Ecto neural progenitor cell (in vitro differentiated cells): Measurements from ENCODE around the gene RPL29.

ENCODE experiments used
- DNase-seq: peaks from one replicate; pipeline ENCODE4 v3.0.0-alpha.2; 2018; ENCODE audit warnings: low spot score

Gene RPL29

DNA sequence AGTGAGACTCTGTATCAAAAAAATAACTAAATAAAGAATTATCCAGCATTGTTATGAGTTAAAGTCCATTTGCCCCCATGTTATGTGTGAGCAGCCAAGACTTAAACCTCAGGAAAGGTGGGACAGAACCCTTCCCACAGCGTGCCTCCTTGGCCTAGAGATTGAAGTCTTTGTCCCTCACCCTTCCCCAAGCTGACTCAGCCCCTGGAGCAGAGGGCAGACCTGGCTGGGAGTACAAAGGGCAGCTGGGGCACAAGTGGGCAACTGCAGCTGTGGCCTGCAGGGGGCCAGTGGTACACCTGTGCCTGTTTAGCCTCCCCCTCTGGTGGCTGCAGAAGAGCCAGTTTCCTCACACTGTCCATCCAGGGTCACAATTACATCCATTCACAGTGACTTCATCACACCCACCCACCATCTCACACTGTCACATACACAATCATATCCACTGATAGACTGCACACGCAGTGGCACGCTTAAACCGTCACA lies 13.3 kb downstream of the RPL29 start:
- no peak for DNase-seq

GRCh38 chr3:51980253-51980652 lies 15.4 kb downstream of the RPL29 start:
- DNase-seq: no peak

DNA sequence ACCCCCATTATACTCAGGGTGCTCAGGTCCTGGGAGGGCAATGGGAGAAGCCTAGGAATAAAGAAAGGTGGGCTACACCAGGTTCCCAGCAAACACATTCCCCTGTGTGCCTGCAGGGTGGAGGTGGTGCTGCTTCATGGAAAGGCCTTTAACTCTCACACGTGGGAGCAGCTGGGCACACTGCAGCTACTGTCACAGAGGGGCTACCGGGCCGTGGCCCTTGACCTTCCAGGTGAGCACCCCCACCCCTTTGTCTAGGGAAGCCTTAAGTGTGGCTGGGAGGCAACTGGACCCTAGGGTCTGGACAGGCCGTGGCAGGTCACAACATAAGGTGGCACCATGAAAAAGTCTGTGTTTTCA lies 17.6 kb downstream of the RPL29 start:
- no peak for DNase-seq

GRCh38 chr3:51977446-51978142 lies 18.1 kb downstream of the RPL29 start:
- DNase-seq: no peak

- peak; percentile 79 for DNase-seq
Observed at GRCh38 chr3:51975852-51976549, 19.7 kb downstream of the RPL29 start.

- peak; percentile 81 for DNase-seq
Observed at GRCh38 chr3:51974963-51975851, 20.5 kb downstream of the RPL29 start, which contains the start of gene ABHD14A. Gene ABHD14A (plus strand): TSS chr3:51975064. CDS start chr3:51975136, 72 bp downstream.

DNA sequence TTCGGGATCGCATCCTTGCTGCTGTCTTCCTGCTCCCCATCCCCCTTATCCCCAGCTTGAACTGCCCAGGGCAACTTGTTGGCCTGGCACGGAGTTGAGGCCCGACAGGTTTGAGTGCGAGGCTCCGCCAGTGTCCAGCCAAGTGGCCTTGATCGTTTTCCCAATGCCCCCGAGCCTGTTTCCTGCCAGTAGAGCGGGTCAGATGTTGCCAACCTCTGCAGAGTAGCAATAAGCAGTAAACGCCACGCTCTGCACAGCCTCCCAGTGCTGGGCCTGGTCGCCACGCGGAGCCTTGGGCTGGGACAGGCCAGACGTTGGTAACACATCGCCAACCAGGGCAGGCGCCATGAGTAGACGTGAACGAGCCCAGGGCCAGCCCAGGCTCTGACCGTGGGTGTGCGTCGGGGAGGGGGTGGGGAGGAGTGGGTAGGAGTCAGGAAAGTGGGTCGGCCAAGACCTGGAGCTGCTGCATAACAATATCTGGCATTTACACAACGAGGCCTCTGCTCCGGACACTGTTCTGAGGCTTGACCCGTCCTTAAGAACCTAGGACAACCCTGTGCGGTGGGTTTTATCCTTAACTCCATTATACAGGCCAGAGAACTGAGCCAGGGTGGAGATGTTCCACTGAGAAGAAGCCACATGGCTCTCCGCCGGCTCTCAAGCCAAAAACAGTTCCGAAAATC lies 21.3 kb downstream of the RPL29 start:
- no peak for DNase-seq

GRCh38 chr3:51971350-51971749 lies 24.3 kb downstream of the RPL29 start:
- no peak for DNase-seq

DNA sequence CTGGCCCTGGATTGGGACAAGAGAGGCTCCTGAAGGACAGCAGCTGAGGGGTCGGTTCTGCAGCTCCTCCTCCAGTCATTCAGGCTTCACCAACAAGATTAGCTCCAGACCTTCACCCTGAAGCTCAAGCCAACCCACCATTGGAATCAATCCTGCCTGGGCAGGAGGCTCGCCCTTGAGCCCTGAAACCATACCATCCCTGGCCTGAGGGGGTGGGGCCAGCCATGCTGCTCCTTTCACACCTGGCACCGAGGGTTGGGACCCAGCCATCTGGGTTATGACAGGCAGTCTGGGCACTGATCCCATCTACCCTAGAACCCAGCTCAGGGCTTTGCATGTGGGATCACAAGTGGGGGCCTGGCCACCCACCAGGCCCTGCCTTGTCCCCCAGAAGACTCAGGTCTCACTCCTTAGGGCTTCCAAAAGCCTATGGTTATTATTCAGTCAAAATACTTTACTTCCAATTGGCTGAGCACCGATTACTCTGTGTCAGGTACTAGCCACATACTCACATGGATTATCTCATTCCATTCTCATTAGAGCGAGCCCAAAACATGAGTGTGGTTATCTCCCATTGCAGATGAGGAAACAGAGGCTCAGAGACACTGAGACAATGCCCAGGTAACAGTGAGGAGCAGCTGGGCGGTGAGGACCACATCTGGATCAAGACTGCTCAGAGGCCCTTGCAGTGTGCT lies 24.9 kb downstream of the RPL29 start:
- no peak for DNase-seq

DNA sequence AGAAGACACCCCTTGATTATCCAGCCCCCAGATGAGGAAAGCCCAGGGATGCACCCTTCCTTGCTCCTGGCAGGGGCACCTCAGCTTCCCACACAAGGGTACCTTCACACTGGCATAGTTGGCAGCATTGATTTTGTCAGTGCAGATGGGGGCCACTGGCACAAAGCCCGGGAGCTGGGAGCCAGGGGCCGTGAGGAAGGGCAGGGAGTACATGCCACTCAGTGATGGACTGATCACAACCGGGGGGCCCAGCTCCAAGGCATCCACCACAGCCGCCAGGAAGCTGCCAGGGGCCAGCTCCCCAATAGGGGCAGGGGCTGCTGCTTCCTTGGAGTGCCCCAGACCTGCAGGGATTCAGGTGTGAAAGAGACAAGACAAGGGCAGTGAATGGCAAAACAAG lies 25.9 kb downstream of the RPL29 start:
- DNase-seq: no peak

DNA sequence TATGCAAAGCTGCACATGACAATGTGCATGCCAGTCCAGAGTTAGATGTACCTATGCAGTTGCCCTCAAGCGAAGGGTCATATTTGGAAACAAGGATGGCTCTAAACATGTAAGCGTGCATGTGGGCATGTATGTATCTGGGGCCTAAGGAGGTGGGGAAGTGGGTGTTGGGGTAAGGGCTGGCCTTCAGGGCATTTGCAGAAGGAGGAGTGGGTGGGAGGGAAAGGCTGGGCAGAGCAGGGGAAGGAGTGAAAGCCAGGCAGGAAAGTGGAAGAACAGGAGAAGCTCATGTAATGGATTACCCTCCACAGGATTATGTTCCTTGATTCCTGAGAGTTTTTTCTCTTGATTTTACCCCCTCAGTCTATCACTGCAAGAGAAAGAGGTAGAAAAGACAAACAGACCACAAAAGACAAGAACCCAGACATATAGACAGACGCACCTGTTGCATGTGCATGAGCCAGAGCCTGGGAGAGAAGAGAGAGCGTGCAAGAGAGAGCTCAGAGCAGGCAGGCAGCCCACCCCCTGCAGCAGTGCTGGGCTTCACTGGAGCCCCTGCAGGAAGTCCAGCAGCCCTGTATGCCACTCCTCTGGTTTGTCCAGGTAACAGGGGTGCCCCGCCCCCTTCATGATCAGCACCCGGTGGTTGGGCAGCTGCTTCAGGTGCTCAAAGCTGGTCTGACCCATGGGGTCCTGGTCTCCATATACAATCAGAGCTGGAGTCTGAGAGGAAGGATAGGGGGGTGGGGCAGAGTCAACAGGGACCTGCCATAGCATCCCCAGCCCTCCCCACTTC lies 26.6 kb downstream of the RPL29 start:
- DNase-seq: no peak

- peak; percentile 82 for DNase-seq
Observed at GRCh38 chr3:51968170-51968775, 27.4 kb downstream of the RPL29 start.

GRCh38 chr3:51967384-51968169 lies 28.1 kb downstream of the RPL29 start, which contains the start of gene PCBP4:
Gene PCBP4 (minus strand): TSS chr3:51967454. CDS start chr3:51961240, 6,214 bp downstream.
- DNase-seq: peak; percentile 89

DNA sequence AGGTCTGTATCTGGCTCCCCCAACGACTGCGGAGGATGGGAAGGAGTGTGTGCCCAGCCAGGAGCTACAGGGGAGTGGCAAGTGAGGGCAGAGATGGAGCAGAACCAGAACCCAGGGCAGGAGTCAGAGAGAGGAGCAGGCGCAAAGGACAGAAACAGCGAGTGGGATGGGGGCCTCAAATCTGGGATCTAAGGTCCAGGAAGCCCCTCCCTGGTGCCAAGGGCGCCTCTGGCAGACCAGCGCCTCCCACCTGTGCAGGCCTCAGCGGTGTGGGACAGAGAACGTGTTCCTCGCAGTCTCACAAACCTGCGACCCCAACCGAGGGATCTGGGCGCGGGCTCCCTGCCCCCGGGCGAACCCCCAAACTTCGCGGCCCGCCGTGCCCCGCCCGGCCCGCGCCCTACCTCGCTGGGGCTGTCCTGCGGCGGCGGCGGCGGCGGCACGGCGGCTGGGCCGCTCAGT lies 28.7 kb downstream of the RPL29 start:
- no peak for DNase-seq

- no peak for DNase-seq
Observed at GRCh38 chr3:51966486-51966885, 29.2 kb downstream of the RPL29 start.

- no peak for DNase-seq
Observed at GRCh38 chr3:51966016-51966415, 29.7 kb downstream of the RPL29 start.

GRCh38 chr3:51964521-51964920 lies 31.2 kb downstream of the RPL29 start:
- DNase-seq: no peak

DNA sequence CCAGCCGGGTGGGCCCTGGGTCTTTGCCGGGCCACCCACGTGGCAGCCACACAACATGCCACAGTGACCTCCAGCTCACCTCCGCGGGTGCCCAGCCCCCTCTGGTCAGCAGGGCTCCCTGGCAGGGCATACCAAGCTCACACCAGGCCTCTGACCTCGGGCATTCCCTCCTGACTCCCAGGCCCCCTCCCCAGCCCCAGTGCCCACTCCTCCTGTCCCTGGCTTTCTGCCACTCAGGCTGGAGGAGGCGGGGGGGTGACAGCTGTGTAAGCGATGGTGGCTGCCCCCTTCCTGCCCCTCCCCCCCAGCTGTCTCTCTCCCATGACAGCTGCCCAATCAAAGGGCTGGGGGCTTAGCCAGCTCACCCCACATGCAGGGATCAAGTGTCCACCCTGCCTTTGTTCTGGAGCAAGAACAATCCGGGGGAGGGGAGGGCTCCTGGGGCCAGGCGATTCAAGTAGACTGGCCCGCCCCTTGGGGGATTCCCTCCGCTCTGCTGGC lies 31.7 kb downstream of the RPL29 start:
- peak; percentile 75 for DNase-seq
